Measurements from ENCODE around the gene MRPL11.

DNA sequence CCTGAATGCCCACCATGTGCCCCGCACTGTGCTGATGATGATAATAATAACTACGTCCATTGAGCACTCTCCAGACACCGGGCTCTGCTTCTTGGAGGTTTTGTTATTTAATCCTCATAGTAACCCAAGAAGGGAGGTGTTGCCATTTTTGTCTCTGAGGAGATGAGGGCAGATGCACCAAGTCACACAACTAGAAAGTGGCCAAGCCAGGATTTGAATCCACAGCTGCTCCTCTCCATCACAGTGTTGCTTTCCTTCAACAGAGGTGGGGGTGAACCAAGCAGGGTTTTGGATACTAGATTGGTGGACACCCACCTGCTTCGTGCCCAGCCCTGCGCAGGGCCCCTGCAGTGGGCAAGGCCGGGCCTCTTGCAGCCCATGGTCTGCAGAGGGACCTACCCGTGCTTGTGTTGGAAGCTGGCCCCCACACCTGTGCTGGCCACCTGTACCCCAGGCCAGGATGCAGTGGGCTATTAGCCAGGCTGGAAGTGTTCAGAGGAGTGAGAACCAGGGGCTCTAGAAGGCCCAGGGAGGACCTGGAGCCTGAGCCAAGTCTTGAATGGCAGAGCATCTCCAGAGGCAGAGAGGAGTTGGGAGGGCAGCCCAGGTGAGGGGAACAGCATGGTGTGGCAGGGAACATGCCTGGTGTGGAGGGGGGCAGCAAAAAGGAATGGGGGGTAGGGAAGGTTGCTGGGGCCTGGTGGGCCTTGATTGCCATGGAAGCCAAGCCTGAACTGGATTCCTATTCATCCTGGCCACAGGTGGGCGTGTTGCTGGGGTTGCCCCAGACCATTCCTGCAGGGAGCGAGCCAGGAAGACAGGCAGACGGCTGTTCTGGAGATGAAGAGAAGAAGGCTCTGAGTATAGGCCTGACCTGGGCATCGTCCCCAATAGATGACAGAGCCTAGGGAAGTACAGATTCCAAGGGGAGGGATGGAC lies 38.9 kb upstream of the MRPL11 start:
- TF ChIP-seq, protein P1, sequence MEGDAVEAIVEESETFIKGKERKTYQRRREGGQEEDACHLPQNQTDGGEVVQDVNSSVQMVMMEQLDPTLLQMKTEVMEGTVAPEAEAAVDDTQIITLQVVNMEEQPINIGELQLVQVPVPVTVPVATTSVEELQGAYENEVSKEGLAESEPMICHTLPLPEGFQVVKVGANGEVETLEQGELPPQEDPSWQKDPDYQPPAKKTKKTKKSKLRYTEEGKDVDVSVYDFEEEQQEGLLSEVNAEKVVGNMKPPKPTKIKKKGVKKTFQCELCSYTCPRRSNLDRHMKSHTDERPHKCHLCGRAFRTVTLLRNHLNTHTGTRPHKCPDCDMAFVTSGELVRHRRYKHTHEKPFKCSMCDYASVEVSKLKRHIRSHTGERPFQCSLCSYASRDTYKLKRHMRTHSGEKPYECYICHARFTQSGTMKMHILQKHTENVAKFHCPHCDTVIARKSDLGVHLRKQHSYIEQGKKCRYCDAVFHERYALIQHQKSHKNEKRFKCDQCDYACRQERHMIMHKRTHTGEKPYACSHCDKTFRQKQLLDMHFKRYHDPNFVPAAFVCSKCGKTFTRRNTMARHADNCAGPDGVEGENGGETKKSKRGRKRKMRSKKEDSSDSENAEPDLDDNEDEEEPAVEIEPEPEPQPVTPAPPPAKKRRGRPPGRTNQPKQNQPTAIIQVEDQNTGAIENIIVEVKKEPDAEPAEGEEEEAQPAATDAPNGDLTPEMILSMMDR (IDR thresholded peaks at IDR 0.05) = no peak
- no peak for TF ChIP-seq POLR2A (IDR thresholded peaks at IDR 0.05)
